Retinal pigment epithelial cell (primary cell): Measurements from ENCODE around the gene CATSPERD.

Experiments used
- DNase-seq: peaks from one replicate; pipeline ENCODE4 v3.0.0-alpha.2; 2010; ENCODE audit warnings: low read depth
- H3K4me3 ChIP-seq: 2 replicates; pipeline ENCODE4 v1.5.1; 2011; ENCODE audit warnings: mild to moderate bottlenecking, low read length, control low read depth, moderate library complexity
- CTCF ChIP-seq: conservative IDR thresholded peaks from 2 replicates; pipeline ENCODE4 v1.5.1; 2011; ENCODE audit warnings: low read depth, low read length, control low read depth, inconsistent platforms

Gene CATSPERD

GRCh38 chr19:5762608-5763217, 42.3 kb downstream of the CATSPERD start:
- no peak for TF ChIP-seq CTCF
- no peak overlapping the region for H3K4me3 ChIP-seq
- no peak for DNase-seq

GRCh38 chr19:5765220-5765619, 44.8 kb downstream of the CATSPERD start:
- no peak for DNase-seq
- TF ChIP-seq CTCF: no peak
- H3K4me3 ChIP-seq: no peak overlapping the region

GRCh38 chr19:5767949-5768348, 47.5 kb downstream of the CATSPERD start:
- no peak for DNase-seq
- no peak for TF ChIP-seq CTCF
- no peak overlapping the region for H3K4me3 ChIP-seq

- DNase-seq: no peak
- H3K4me3 ChIP-seq: no peak overlapping the region
- no peak for TF ChIP-seq CTCF
Observed at GRCh38 chr19:5772416-5772815, 52.0 kb downstream of the CATSPERD start.

GRCh38 chr19:5773276-5773675, 52.8 kb downstream of the CATSPERD start:
- DNase-seq: no peak
- no peak for TF ChIP-seq CTCF
- H3K4me3 ChIP-seq: no peak overlapping the region

GRCh38 chr19:5774921-5775320, 54.5 kb downstream of the CATSPERD start:
- no peak overlapping the region for H3K4me3 ChIP-seq
- TF ChIP-seq CTCF: no peak
- no peak for DNase-seq

GRCh38 chr19:5775668-5776309, 55.4 kb downstream of the CATSPERD start:
- no peak for DNase-seq
- no peak for TF ChIP-seq CTCF
- H3K4me3 ChIP-seq: no peak overlapping the region
